AG09309 (cell line): ENCODE data around the gene FARSA.

Experiments
- DNase-seq: peaks from one replicate; pipeline ENCODE4 v3.0.0-alpha.2; 2010; ENCODE audit warnings: low read depth
- H3K4me3 ChIP-seq: 2 replicates; pipeline ENCODE4 v1.5.1; 2011; ENCODE audit warnings: mild to moderate bottlenecking, low read depth, low read length, moderate library complexity; ENCODE audit not compliant: control insufficient read depth
- TF ChIP-seq, protein P1 (sequence below): IDR thresholded peaks from 2 replicates; pipeline ENCODE4 v1.5.1; 2011; ENCODE audit warnings: mild to moderate bottlenecking, low read depth, low read length, inconsistent platforms; ENCODE audit not compliant: insufficient read depth, control insufficient read depth; ENCODE audit errors: missing control alignments

Gene FARSA

GRCh38 chr19:12943437-12944044, 10.0 kb upstream of the FARSA start:
- DNase-seq = no peak
- H3K4me3 ChIP-seq = no peak overlapping the region

GRCh38 chr19:12940897-12941296, 7.4 kb upstream of the FARSA start:
- TF ChIP-seq, protein P1, sequence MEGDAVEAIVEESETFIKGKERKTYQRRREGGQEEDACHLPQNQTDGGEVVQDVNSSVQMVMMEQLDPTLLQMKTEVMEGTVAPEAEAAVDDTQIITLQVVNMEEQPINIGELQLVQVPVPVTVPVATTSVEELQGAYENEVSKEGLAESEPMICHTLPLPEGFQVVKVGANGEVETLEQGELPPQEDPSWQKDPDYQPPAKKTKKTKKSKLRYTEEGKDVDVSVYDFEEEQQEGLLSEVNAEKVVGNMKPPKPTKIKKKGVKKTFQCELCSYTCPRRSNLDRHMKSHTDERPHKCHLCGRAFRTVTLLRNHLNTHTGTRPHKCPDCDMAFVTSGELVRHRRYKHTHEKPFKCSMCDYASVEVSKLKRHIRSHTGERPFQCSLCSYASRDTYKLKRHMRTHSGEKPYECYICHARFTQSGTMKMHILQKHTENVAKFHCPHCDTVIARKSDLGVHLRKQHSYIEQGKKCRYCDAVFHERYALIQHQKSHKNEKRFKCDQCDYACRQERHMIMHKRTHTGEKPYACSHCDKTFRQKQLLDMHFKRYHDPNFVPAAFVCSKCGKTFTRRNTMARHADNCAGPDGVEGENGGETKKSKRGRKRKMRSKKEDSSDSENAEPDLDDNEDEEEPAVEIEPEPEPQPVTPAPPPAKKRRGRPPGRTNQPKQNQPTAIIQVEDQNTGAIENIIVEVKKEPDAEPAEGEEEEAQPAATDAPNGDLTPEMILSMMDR = no peak
- DNase-seq = no peak
- H3K4me3 ChIP-seq = no peak overlapping the region

More at GRCh38 chr19:12943437-12944044, 10.0 kb upstream of the FARSA start:
- TF ChIP-seq, protein P1 = no peak

DNA sequence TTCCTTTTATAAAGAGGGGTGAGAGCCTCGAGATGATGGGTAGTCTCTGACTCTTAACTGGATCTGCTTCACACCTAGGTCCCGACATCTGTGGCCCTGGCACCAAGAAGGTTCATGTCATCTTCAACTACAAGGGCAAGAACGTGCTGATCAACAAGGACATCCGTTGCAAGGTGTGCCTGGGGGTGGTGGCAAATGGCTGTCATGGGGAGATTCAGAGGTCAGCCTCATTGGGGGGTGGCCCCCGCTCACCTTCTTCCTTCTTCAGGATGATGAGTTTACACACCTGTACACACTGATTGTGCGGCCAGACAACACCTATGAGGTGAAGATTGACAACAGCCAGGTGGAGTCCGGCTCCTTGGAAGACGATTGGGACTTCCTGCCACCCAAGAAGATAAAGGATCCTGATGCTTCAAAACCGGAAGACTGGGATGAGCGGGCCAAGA, 6.5 kb upstream of the FARSA start:
- TF ChIP-seq, protein P1 = no peak
- H3K4me3 ChIP-seq = peak overlapping the region; percentile 92
- DNase-seq = no peak

DNA sequence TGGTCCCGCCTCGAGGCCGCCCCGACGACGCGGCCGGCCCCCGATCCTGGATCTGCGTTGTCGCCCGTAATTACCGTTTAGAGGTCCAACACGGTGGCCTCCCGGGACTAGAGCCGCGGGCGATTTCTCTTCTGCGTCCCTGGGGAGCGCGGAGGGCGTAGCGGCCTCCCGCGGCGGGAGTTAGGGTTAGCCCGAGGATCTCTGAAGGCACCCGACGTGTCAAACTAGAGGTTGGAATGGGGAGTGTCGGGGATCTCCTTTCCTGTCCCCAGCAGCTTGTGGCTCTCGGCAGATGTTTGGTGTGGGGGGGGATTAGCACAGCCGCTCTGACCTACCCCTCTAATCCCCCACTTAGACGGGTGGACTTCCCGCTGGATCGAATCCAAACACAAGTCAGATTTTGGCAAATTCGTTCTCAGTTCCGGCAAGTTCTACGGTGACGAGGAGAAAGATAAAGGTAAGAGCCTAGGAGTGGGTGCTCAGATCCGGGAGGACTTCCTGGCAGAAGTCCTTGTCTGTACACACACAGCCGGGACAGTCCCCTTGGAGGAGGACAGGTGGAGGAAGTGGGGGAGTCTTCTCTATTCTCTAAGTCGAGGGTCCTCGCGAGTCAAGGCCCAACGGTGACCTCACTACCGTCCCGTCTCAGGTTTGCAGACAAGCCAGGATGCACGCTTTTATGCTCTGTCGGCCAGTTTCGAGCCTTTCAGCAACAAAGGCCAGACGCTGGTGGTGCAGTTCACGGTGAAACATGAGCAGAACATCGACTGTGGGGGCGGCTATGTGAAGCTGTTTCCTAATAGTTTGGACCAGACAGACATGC, 5.5 kb upstream of the FARSA start:
- TF ChIP-seq, protein P1 = peak; percentile 15
- DNase-seq = no peak
- H3K4me3 ChIP-seq = peak overlapping the region; percentile 92

GRCh38 chr19:12937927-12938778, 4.6 kb upstream of the FARSA start, which contains the start of gene CALR:
CALR (plus strand) TSS chr19:12938609; CDS start chr19:12938680, 71 bp downstream.
- H3K4me3 ChIP-seq = peak within 1 kb of the TSS; percentile 92
- peak; percentile 98 for DNase-seq
- TF ChIP-seq, protein P1 = no peak
